Measurements from ENCODE around the gene RCOR3. TPM values are rescaled to one million over a fixed set of nuclear protein-coding genes. Genes with fewer than 3 reads are reported as not detected.

The RCOR3 gene
- total RNA-seq, 1 donor from 2014 or later = 51.6 TPM

DNA sequence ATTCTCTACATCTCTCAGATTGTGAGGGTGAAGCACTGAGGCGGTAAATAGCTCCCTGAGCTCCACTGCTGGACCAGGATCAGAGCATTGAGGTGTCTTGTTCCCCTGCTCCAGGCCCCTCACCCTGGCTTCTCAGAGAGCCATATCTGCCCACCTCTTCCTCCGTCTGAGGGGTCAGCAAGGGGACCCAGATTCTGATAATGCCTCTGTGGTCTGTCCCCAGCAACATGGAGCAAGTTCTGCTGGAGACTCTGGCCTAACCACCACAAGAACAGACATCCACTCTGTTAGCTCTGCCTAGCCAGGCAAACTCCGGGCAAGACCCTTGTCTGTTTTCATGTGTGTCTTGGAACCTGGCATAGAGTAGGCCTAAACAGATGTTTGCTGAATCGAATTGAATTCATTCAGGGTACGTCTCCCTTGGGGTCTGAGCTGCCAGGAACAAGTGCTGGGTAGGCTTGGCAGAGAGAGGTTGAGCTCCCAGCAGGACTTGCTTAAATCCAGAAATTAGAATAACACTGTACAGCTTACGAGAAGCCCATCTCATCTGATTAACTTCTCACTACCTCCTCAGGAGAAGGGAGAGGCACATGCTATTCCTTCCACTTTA is 69.8 kb downstream of the RCOR3 start:
- peak overlapping the region; percentile 90 for H3K4me3 Mint-ChIP-seq
- no peaks in the 10 kb centered on the region for H3K36me3 Mint-ChIP-seq (ENCODE audit: low read depth)
- H3K27ac Mint-ChIP-seq (ENCODE audit: unreplicated experiment) = no peak overlapping the region
- H3K9me3 Mint-ChIP-seq = no peaks in the 10 kb centered on the region
- peaks cover 21% of the 10 kb centered on the region for H3K27me3 Mint-ChIP-seq (ENCODE audit: low read depth)
- TF ChIP-seq, protein P1, sequence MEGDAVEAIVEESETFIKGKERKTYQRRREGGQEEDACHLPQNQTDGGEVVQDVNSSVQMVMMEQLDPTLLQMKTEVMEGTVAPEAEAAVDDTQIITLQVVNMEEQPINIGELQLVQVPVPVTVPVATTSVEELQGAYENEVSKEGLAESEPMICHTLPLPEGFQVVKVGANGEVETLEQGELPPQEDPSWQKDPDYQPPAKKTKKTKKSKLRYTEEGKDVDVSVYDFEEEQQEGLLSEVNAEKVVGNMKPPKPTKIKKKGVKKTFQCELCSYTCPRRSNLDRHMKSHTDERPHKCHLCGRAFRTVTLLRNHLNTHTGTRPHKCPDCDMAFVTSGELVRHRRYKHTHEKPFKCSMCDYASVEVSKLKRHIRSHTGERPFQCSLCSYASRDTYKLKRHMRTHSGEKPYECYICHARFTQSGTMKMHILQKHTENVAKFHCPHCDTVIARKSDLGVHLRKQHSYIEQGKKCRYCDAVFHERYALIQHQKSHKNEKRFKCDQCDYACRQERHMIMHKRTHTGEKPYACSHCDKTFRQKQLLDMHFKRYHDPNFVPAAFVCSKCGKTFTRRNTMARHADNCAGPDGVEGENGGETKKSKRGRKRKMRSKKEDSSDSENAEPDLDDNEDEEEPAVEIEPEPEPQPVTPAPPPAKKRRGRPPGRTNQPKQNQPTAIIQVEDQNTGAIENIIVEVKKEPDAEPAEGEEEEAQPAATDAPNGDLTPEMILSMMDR (conservative IDR thresholded peaks at IDR 0.05) = no peak
- DNase-seq (ENCODE audit: low read depth, low spot score) = no peak
- H3K4me1 Mint-ChIP-seq = peaks cover 40% of the 10 kb centered on the region

DNA sequence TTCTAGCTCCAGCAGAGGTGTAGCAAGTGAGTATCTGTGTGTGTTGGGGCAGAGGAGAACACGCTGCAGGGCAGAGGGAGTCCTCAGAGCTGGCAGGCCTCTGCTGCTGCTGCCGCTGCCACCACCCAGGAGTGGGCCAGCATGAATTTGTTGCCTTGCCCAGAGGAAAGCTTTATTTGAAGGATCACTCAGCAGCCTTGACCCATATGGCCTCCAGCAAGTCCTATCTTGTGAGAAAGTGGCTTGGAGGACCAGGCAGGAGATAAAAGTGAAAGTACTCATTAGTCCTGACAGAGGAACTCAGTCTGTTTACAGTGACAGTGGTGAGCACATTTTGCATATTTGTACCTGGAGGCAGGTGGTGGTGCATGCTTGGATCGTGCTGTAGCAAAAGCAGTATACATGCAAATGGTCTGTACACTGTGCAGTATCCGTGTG is 70.6 kb downstream of the RCOR3 start:
- Mint-ChIP-seq H3K36me3 (ENCODE audit: low read depth) (no peaks in the 10 kb centered on the region), H3K4me1 (peaks cover 40% of the 10 kb centered on the region), H3K27ac (ENCODE audit: unreplicated experiment) (no peak overlapping the region), H3K9me3 (no peaks in the 10 kb centered on the region), H3K4me3 (no peak overlapping the region), H3K27me3 (ENCODE audit: low read depth) (peaks cover 21% of the 10 kb centered on the region)
- DNase-seq (ENCODE audit: low read depth, low spot score) = no peak
- TF ChIP-seq, protein P1 (conservative IDR thresholded peaks at IDR 0.05) = no peak

DNA sequence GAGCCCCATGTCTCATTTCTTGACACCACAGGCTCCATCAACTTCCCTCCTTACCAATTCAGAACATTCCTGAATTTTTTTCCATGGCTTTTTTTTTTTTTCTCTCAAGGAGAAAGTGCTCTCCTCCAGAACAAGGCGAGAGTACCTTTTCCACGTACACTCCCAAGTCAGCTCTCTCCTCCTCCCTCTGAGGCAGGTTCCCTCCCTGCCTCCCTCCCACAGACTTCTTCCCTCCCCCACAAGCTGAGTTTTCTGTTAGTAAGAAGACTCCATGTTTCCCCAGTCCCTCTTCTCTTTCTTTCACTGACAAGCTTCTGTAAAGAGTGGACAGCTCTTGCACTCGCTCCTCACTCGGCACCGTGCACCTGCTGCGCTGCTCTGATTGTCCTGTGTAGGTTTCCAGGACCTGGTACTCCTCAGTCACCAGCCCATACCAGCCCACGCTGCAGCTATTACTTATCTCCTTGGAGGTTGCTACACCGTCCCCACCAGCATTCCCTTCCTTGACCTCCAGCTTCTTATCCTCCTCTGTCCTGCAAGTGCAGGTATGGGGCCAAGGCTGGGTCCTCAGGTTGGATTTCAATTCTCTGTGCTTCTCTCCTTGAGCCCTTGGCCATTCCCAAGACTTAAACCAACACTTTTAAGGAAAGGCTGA is 71.2 kb downstream of the RCOR3 start:
- DNase-seq (ENCODE audit: low read depth, low spot score) = no peak
- Mint-ChIP-seq H3K27ac (ENCODE audit: unreplicated experiment) (no peak overlapping the region), H3K9me3 (no peaks in the 10 kb centered on the region), H3K27me3 (ENCODE audit: low read depth) (peaks cover 21% of the 10 kb centered on the region), H3K4me1 (peaks cover 40% of the 10 kb centered on the region), H3K4me3 (peak overlapping the region; percentile 18), H3K36me3 (ENCODE audit: low read depth) (no peaks in the 10 kb centered on the region)
- TF ChIP-seq, protein P1 (conservative IDR thresholded peaks at IDR 0.05) = no peak

DNA sequence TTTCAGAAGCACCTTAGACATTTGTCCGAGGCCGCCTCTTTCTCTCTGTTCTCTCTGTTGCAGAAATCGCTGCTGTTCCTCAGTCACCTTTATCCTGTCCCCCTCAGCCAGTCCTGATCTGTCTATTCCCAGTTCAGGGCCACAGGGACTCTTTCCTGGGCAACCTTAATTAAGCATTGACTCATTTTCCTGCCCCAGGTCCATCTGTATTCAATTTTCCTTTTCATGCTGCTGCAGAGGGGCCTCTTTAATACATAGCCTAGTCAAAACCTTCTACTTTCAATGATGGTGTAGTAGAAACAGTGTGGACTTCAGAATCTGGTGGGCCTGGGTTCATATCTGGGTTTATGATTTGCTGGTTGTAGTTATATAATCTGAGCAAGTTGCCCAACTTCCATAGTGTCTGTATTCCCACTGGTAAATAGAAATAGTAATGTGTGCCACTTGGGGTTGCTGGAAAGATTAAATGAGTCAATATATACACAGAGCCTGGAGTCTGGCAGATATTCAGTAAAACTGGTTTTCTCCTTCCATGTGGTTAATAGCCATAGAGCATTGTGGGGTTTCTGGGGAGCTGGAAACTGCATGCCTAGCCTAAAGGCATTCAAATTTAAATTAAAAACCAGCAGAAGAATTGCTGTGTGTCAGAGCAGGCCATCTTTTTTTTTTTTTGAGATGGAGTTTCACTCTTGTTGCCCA is 72.0 kb downstream of the RCOR3 start:
- DNase-seq (ENCODE audit: low read depth, low spot score) = no peak
- Mint-ChIP-seq H3K27me3 (ENCODE audit: low read depth) (peaks cover 16% of the 10 kb centered on the region), H3K27ac (ENCODE audit: unreplicated experiment) (no peak overlapping the region), H3K4me1 (peaks cover 38% of the 10 kb centered on the region), H3K36me3 (ENCODE audit: low read depth) (no peaks in the 10 kb centered on the region), H3K4me3 (no peak overlapping the region), H3K9me3 (no peaks in the 10 kb centered on the region)
- TF ChIP-seq, protein P1 (conservative IDR thresholded peaks at IDR 0.05) = no peak

DNA sequence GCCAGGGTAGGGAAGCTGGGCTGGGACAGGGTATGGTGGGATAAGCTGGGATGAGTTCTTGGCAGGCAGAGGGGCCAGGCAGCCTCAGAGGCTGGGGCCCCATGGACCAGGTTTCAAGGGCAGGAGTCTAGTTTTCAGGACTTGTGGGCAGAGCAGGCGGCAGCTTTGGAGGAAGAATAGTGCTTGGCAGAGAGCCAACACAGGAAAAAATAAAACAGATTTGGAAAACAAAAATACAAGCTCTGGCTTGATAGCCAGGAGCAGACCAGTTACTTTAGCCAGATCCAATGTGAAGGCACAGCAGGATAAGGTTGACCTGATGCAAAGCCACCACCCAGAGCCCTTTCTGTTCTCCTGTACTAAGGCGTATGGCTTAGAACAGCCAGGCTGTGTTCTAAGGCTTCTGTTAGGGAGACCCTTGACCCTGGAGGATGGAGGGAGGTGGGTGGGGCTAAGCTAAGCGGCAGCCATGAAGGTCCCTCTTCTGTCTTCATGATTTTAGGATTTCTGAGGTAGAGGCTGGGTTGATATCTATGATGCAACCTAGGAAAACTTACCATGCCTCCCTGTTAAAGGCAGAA is 73.0 kb downstream of the RCOR3 start:
- Mint-ChIP-seq H3K9me3 (no peaks in the 10 kb centered on the region), H3K4me3 (no peak overlapping the region), H3K27ac (ENCODE audit: unreplicated experiment) (no peak overlapping the region), H3K36me3 (ENCODE audit: low read depth) (no peaks in the 10 kb centered on the region), H3K4me1 (peaks cover 35% of the 10 kb centered on the region), H3K27me3 (ENCODE audit: low read depth) (peaks cover 12% of the 10 kb centered on the region)
- DNase-seq (ENCODE audit: low read depth, low spot score) = no peak
- TF ChIP-seq, protein P1 (conservative IDR thresholded peaks at IDR 0.05) = no peak
